Astrocyte (in vitro differentiated cells and primary cell): ENCODE measurements around the gene GPI. TPM values are rescaled to one million over a fixed set of nuclear protein-coding genes. Genes with fewer than 3 reads are reported as not detected.

Source experiments
- DNase-seq: peaks from one replicate; pipeline ENCODE4 v3.0.0-alpha.2; 2010; ENCODE audit warnings: low read depth
- FAIRE-seq: peaks from 2 replicates; lab custom pipeline; 2011; peaks lifted over from hg19 to GRCh38; lab: Jason Lieb, UNC
- H2AFZ ChIP-seq: 2 replicates; pipeline ENCODE4 v1.6.0; 2012; ENCODE audit warnings: low read depth, low read length, inconsistent platforms
- H3K27ac ChIP-seq: 2 replicates; pipeline ENCODE4 v1.5.1; 2011; ENCODE audit warnings: low read depth, low read length, inconsistent platforms
- H3K27me3 ChIP-seq: 2 replicates; pipeline ENCODE4 v1.6.0; 2011; ENCODE audit warnings: low read length, inconsistent platforms; ENCODE audit not compliant: insufficient read depth
- H3K36me3 ChIP-seq: 2 replicates; pipeline ENCODE4 v1.5.1; 2011; ENCODE audit warnings: low read length, inconsistent platforms; ENCODE audit not compliant: insufficient read depth
- H3K4me1 ChIP-seq: 2 replicates; pipeline ENCODE4 v1.5.1; 2011; ENCODE audit warnings: low read length, inconsistent platforms; ENCODE audit not compliant: insufficient read depth
- H3K4me2 ChIP-seq: 2 replicates; pipeline ENCODE4 v1.6.0; 2012; ENCODE audit warnings: low read length, inconsistent platforms
- H3K4me3 ChIP-seq: 2 replicates; pipeline ENCODE4 v1.5.1; 2011; ENCODE audit warnings: low read depth, mild to moderate bottlenecking, low read length, inconsistent platforms; ENCODE audit not compliant: insufficient read depth
- H3K79me2 ChIP-seq: 2 replicates; pipeline ENCODE4 v1.6.0; 2012; ENCODE audit warnings: mild to moderate bottlenecking, low read length, inconsistent platforms; ENCODE audit not compliant: insufficient read depth
- H3K9ac ChIP-seq: 2 replicates; pipeline ENCODE4 v1.6.0; 2012; ENCODE audit warnings: mild to moderate bottlenecking, low read length, inconsistent platforms
- H3K9me3 ChIP-seq: 2 replicates; pipeline ENCODE4 v1.5.1; 2012; ENCODE audit warnings: low read depth, mild to moderate bottlenecking, low read length, inconsistent platforms; ENCODE audit not compliant: insufficient read depth
- H4K20me1 ChIP-seq: 2 replicates; pipeline ENCODE4 v1.6.0; 2012; ENCODE audit warnings: low read length, inconsistent platforms; ENCODE audit not compliant: insufficient read depth
- H3K27ac Mint-ChIP-seq: one replicate; pipeline ENCODE4 v1.8.0; 2021; ENCODE audit warnings: mild to moderate bottlenecking, mixed read lengths; ENCODE audit not compliant: unreplicated experiment
- H3K27me3 Mint-ChIP-seq: one replicate; pipeline ENCODE4 v1.8.0; 2021; ENCODE audit warnings: low read depth, mixed read lengths; ENCODE audit not compliant: unreplicated experiment
- H3K36me3 Mint-ChIP-seq: one replicate; pipeline ENCODE4 v1.8.0; 2021; ENCODE audit warnings: low read depth, mixed read lengths; ENCODE audit not compliant: unreplicated experiment
- H3K4me1 Mint-ChIP-seq: one replicate; pipeline ENCODE4 v1.8.0; 2021; ENCODE audit warnings: low read depth, mixed read lengths; ENCODE audit not compliant: unreplicated experiment
- H3K4me3 Mint-ChIP-seq: one replicate; pipeline ENCODE4 v1.8.0; 2021; ENCODE audit warnings: mild to moderate bottlenecking, moderate library complexity, mixed read lengths; ENCODE audit not compliant: unreplicated experiment
- H3K9me3 Mint-ChIP-seq: one replicate; pipeline ENCODE4 v1.8.0; 2021; ENCODE audit warnings: mild to moderate bottlenecking, mixed read lengths; ENCODE audit not compliant: unreplicated experiment
- CTCF ChIP-seq: IDR thresholded peaks from 2 replicates; pipeline ENCODE4 v1.5.1; 2011; ENCODE audit warnings: low read depth, mild to moderate bottlenecking, inconsistent platforms, low read length, moderate library complexity; ENCODE audit not compliant: insufficient read depth
- EZH2 ChIP-seq: IDR thresholded peaks from 2 replicates; pipeline ENCODE4 v1.6.1; 2012; ENCODE audit warnings: mild to moderate bottlenecking, low read length, inconsistent platforms; ENCODE audit not compliant: insufficient read depth
- total RNA-seq: library from RNA; stranded (reverse); gene quantifications from 2 replicates; pipeline ENCODE4 v1.2.1, GENCODE V29; 2021

Gene GPI
- total RNA-seq, 1 donor from 2014 or later = 249 TPM

- Mint-ChIP-seq H3K4me1 (peaks cover 8% of the 10 kb centered on the region), H3K4me3 (no peak overlapping the region), H3K27me3 (no peaks in the 10 kb centered on the region), H3K27ac (no peak overlapping the region), H3K36me3 (peaks cover 17% of the 10 kb centered on the region), H3K9me3 (no peaks in the 10 kb centered on the region)
- Histone ChIP-seq H3K36me3 (peaks cover 7% of the 10 kb centered on the region), H3K27me3 (no peaks in the 10 kb centered on the region), H3K4me1 (peaks cover 3% of the 10 kb centered on the region), H3K4me2 (no peak overlapping the region), H3K4me3 (no peak overlapping the region), H3K9ac (no peak overlapping the region), H3K79me2 (no peaks in the 10 kb centered on the region), H3K27ac (no peak overlapping the region), H4K20me1 (peaks cover 7% of the 10 kb centered on the region), H2AFZ (no peak overlapping the region), H3K9me3 (no peaks in the 10 kb centered on the region)
- no peak for DNase-seq
- TF ChIP-seq CTCF (no peak), EZH2 (no peak)
- FAIRE-seq = no peak
Observed at GRCh38 chr19:34353546-34353945, 11.4 kb upstream of the GPI start.

GRCh38 chr19:34355201-34355600 is 9.8 kb upstream of the GPI start:
- peaks cover 7% of the 10 kb centered on the region for H3K36me3 ChIP-seq
- no peak overlapping the region for H3K4me2 ChIP-seq
- H3K9me3 Mint-ChIP-seq = no peaks in the 10 kb centered on the region
- no peaks in the 10 kb centered on the region for H3K27me3 Mint-ChIP-seq
- peaks cover 12% of the 10 kb centered on the region for H3K4me1 ChIP-seq
- H3K4me3 Mint-ChIP-seq = no peak overlapping the region
- no peak overlapping the region for H2AFZ ChIP-seq
- H3K9me3 ChIP-seq = no peaks in the 10 kb centered on the region
- TF ChIP-seq EZH2 = no peak
- H4K20me1 ChIP-seq = no peaks in the 10 kb centered on the region
- no peak overlapping the region for H3K27ac Mint-ChIP-seq
- H3K9ac ChIP-seq = no peak overlapping the region
- no peaks in the 10 kb centered on the region for H3K27me3 ChIP-seq
- no peak overlapping the region for H3K27ac ChIP-seq
- DNase-seq = no peak
- H3K4me3 ChIP-seq = no peak overlapping the region
- H3K4me1 Mint-ChIP-seq = peaks cover 11% of the 10 kb centered on the region
- peaks cover 14% of the 10 kb centered on the region for H3K36me3 Mint-ChIP-seq
- no peaks in the 10 kb centered on the region for H3K79me2 ChIP-seq
- FAIRE-seq = no peak

GRCh38 chr19:34356875-34357274 is 8.1 kb upstream of the GPI start:
- Mint-ChIP-seq H3K27ac (no peak overlapping the region), H3K4me1 (peaks cover 9% of the 10 kb centered on the region), H3K4me3 (no peak overlapping the region), H3K36me3 (peaks cover 12% of the 10 kb centered on the region), H3K9me3 (no peaks in the 10 kb centered on the region), H3K27me3 (no peaks in the 10 kb centered on the region)
- H2AFZ ChIP-seq = no peak overlapping the region
- peaks cover 5% of the 10 kb centered on the region for H3K36me3 ChIP-seq
- H3K4me3 ChIP-seq = no peak overlapping the region
- TF ChIP-seq CTCF (no peak), EZH2 (no peak)
- FAIRE-seq = no peak
- no peaks in the 10 kb centered on the region for H3K9me3 ChIP-seq
- H3K4me1 ChIP-seq = peaks cover 12% of the 10 kb centered on the region
- DNase-seq = no peak
- no peak overlapping the region for H3K9ac ChIP-seq
- no peak overlapping the region for H3K27ac ChIP-seq
- H3K79me2 ChIP-seq = no peaks in the 10 kb centered on the region
- H3K27me3 ChIP-seq = no peaks in the 10 kb centered on the region
- H4K20me1 ChIP-seq = no peaks in the 10 kb centered on the region
- H3K4me2 ChIP-seq = no peak overlapping the region
